Measurements from ENCODE around the gene POFUT2.

POFUT2 gene, protein sequence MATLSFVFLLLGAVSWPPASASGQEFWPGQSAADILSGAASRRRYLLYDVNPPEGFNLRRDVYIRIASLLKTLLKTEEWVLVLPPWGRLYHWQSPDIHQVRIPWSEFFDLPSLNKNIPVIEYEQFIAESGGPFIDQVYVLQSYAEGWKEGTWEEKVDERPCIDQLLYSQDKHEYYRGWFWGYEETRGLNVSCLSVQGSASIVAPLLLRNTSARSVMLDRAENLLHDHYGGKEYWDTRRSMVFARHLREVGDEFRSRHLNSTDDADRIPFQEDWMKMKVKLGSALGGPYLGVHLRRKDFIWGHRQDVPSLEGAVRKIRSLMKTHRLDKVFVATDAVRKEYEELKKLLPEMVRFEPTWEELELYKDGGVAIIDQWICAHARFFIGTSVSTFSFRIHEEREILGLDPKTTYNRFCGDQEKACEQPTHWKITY

DNA sequence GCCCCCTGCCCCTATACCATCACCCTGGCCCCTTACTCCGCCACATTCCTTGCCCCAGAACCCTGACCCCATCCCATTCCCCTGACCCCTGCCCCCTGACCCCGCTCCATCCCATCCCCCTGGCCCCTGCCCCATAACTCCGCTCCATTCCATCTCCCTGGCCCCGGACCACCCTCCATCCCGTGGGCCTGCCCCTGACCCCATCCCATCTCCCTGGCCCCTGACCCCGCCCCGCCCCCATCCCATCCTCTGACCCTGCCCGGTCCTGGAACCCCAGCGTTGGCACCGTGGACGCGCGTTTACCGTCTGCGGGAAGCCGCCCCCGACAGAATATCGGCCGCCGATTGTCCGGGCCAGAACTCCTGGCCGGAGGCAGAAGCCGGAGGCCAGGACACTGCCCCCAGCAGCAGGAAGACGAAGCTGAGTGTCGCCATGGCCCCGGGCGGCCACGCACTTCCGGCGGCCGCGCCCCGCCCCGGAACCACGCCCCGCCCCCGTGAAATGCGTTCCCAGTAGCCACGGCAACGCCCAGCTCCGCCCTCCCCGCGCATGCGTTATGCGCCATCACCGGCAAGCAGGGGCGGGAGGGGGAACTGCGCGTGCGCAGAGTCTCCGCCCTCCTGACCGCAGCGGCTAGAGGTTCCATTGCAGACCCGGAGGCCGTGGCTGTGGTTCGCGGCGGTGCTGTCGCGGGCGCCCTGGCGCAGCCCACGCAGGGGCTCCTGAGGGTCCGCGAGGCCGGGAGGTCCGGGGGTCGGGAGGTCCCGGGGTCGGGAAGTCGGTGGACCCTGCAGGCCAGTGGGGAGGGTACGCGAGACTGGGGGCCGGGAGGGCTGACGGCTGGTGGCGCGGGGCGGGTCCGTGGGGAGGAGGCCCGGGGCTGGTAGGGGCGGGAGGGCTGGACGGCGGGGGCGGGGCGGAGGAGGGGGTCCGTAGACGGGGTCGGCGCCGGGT, at the start of gene POFUT2:
POFUT2 (minus strand) TSS at position 458 of the 954 bp plus-strand sequence; CDS start at position 434, 24 bp downstream.
- in situ Hi-C loops (cut with HindIII; ENCODE audit: low sequenced_read_pairs), result no loop called here

DNA sequence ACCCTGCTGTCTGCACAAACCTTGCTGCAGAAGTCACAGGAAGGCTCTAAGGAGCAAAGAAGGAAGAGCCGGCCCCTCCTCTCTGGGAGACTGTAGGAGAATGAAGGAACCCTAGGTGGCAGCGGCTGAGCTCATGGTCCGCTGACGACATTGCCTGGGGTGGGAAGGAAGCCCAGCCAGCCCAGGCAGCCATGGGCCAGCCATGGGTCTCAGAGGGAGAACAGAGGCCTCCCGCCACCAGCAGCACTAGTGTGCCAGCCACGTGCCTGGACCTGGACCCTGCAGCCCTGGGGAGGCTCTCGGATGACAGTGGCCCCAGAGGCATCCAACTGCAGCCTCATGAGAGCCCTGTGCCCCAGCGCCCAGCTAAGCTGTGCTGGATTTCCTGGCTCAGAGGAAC, 49.2 kb upstream of the POFUT2 start:
- in situ Hi-C loops (cut with HindIII; ENCODE audit: low sequenced_read_pairs), result loop anchor here (25.0 kb wide), 4 partner anchors 125 to 225 kb away; no protein-coding TSS in a partner anchor

DNA sequence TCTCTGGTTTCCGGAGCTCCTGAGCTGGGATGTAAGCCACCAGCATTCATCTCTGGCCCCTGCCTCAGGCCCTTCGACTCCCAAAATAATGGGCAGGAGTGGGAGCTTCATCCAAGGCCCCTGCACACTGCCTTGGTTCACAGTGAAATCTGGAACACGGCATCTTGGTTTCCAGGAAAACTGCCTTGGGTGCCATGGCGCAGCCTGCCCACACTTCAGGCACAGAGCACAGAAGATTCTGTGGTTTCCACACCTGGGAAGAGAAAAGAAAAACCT, 48.8 kb upstream of the POFUT2 start:
- in situ Hi-C loops (cut with HindIII; ENCODE audit: low sequenced_read_pairs), result loop anchor here (25.0 kb wide), 4 partner anchors 124 to 226 kb away; no protein-coding TSS in a partner anchor

DNA sequence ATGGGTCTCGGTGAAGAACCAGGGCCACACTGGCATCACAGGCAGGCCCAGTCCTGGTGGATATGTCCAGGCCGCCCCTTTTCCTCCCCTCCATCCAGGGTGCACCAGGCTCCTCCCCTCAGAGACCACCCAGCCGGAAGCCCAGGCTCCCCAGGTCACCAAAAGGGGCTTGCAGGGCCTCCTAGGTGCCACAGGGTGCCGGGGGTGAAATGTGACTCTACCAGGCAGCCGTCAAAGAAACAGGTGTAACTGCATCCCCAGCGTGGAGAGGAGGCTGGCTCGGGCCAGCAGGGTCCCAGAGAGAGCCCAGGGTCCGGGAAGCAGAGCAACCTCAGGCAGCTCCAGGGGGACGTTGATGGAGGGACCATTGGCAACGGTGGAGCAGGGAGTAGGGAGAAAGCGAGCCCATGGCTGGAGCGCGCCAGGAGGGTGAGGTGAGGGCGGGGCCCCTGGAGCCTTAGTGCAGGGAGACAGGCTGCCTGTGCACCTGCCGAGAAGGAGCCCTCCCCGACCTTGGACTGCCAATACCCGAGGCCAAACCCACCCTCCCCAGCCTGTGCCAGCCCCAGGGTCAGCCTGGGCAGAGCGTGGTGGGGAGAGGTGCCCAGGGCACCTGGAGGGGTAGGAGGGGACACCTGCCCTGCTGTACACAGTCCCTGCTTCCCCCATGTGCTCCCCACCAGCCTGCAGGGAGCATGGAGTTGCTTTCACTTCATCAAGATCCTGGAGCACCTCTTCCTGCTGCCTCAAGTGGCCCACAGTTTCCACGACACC, 48.3 kb upstream of the POFUT2 start:
- in situ Hi-C loops (cut with HindIII; ENCODE audit: low sequenced_read_pairs), result loop anchor here (25.0 kb wide), 4 partner anchors 124 to 226 kb away; no protein-coding TSS in a partner anchor

DNA sequence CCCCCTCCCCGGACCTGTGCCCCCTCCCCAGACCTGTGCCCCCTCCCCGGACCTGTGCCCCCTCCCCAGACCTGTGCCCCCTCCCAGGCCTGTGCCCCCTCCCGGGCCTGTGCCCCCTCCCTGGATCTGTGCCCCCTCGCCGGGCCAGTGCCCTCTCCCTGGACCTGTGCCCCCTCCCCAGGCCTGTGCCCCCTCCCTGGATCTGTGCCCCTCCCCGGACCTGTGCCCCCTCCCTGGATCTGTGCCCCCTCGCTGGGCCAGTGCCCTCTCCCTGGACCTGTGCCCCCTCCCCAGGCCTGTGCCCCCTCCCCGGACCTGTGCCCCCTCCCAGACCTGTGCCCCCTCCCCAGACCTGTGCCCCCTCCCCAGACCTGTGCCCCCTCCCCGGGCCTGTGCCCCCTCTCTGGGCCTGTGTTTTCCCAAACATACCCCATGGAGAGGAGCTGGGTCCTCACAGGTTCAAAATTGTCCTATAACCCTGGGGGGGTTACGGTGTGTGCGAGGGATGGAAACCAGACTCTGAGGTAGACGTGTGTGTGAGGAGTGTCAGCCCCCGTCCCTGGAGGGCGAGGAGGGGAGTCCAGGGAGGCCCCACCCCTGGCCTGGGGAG, 47.6 kb upstream of the POFUT2 start:
- in situ Hi-C loops (cut with HindIII; ENCODE audit: low sequenced_read_pairs), result loop anchor here (25.0 kb wide), 4 partner anchors 123 to 227 kb away; no protein-coding TSS in a partner anchor

DNA sequence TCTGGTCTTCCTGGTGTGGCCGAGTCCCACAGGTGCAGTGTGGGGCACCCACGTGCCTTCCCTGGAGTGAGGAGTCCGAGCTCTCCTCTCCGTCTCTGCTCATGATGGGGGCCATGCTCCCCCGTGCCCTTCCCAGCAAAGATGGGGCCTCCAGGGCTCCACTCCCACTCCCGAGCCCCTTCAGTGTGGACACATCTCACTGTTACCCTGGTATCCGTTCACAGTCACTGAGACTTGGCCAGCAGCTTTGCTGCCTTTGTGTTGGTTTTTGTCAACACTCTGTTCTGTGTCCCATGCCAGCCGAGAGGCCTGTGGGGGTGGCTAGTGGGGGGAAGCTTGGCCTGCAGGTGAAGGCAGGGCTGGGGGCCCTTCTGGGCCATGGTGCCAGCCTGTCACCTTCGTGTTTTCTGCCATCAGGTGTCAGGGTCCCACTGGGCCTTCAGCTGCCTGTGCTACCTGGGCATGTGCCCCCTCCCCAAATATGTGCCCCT, 46.9 kb upstream of the POFUT2 start:
- in situ Hi-C loops (cut with HindIII; ENCODE audit: low sequenced_read_pairs), result loop anchor here (25.0 kb wide), 4 partner anchors 122 to 228 kb away; no protein-coding TSS in a partner anchor

DNA sequence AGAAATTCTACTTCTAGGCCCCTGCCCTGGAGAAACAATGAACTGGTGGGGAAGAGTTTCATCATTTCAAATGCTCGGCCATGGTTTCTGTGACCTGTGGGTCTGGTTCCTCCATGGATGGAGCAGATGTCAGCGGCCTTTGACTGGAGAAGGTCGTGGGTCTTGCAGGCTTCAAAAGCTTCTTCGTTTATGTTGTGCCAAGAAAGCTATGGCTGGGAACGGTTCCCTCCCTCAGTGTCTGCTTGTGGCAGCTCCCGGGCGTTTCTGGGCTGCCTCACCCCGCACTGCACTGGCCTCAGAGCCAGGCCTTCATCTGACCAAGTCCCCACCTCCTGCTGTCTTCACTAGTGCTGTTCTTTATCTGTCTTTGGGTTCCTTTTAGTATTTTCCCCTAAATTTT, 46.4 kb upstream of the POFUT2 start:
- in situ Hi-C loops (cut with HindIII; ENCODE audit: low sequenced_read_pairs), result loop anchor here (25.0 kb wide), 4 partner anchors 122 to 228 kb away; no protein-coding TSS in a partner anchor

DNA sequence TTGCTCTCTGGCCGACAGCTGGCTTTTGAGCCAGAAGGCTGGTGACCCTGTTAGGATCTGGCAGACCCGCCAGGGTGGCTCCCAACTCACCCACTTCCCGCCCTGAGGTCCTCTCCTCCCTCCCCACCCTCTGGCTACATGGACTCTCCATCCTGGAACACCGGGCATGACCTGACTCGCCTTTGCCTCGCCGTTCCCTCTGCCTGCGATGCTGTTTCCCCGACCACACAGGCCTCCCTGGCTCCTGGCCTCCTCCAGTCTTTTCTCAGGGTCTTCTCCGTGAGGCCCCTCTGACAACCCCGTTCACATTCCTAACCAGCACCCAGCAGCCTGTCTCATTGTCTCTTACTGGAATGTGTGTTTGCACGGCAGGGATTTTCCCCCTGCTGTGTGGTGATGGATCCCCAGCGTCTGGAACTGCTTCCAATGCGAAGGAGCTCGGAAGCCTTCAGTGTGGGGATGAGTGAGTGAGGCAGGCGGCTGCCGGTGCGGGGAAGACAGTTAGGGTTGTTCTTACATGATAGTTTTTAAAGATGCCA, 46.0 kb upstream of the POFUT2 start:
- in situ Hi-C loops (cut with HindIII; ENCODE audit: low sequenced_read_pairs), result loop anchor here (25.0 kb wide), 4 partner anchors 121 to 229 kb away; no protein-coding TSS in a partner anchor

DNA sequence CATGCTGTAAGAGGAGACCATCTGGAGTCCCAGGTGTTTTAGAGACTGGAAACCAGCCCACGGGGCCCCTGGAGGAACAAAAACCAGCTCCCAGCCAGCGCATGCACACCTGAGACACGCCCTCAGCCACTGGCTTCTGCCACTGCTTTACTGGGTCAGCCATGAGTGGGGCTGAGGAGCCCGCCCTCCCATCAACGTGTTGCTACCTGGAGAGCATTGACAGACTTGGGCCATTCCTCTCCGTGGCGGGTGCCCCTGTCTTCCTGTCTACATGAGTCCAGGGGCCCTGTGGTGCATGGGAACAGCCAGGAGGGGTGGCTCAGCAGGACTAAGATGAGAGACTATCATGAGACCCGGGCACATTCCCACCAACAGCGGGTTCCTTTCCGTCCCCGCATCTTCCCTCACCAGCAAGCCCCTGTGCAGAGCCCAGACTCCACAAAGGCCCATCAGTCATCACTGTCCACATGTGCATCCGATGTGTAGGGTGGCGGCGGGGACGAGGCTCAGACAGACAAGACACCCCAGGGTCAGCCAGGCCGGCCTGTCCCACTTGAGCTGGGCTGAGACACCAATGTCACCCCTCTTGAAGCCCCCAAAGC, 45.4 kb upstream of the POFUT2 start:
- in situ Hi-C loops (cut with HindIII; ENCODE audit: low sequenced_read_pairs), result loop anchor here (25.0 kb wide), 4 partner anchors 121 to 229 kb away; no protein-coding TSS in a partner anchor

DNA sequence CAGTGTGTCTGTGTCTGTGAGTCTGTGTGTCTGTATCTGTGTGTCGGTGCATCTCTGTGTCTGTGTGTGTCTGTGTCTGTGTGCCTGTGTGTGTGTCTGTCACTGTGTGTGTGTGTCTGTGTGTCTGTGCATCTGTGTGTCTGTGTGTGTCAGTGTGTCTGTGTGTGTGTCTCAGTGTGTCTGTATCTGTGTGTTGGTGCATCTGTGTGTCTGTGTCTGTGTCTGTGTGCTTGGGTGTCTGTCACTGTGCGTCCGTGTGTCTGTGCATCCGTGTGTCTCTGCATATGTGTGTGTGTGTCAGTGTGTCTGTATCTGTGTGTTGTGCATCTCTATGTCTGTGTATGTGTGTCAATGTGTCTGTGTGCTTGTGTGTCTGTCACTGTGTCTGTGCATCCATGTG, 44.7 kb upstream of the POFUT2 start:
- in situ Hi-C loops (cut with HindIII; ENCODE audit: low sequenced_read_pairs), result loop anchor here (25.0 kb wide), 4 partner anchors 120 to 230 kb away; no protein-coding TSS in a partner anchor

DNA sequence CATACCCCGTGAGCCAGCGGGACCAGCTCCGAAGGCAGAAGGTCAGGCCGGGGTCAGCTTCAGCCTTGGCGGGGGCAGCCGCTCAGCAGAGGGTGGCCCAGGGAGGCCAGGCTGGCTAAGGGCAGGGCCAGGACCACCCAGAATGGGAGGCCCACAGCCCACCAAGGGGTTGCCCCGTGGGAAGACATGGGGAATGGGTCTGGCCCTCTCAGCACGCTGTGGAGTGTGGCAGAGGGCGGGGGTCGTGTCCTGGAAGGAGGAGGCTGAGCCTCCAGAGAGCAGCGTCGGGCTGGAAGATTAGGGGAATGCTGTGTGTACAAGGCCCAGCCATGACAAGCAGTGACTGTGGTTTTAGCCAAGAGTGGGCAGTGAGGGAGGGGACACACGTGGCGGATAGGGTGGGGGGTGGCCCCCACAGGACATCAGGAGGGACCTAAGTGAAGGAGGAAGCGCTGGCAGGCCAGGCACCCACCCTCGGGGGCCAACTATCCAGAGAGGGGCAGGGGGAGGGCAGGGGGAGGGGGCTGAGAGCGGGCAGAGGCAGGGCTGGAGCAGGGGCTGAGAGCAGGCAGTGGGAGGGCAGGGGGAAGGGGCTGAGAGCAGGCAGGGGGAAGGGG, 43.9 kb upstream of the POFUT2 start:
- in situ Hi-C loops (cut with HindIII; ENCODE audit: low sequenced_read_pairs), result loop anchor here (25.0 kb wide), 4 partner anchors 119 to 231 kb away; no protein-coding TSS in a partner anchor

DNA sequence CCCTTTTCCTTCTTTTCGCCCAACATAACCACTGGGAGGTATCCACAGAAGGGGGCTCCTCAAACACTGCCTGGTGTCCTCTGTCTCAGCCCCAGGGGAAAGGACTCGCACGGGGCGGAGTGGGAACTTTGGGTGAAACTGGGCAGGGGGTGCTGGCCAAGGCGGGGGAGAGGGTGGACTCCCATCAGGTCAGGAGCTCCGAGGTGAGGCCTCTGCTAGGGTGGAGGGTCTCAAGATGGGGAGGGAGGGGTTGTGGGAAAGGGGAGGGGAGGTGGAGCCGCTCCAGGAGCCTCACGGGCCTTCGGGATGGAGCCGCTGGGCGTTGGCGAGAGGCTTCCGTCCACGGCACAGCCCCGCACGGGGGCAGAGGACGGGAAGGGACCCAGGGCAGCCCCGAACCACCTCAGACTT, 43.2 kb upstream of the POFUT2 start:
- in situ Hi-C loops (cut with HindIII; ENCODE audit: low sequenced_read_pairs), result loop anchor here (25.0 kb wide), 4 partner anchors 119 to 231 kb away; no protein-coding TSS in a partner anchor

DNA sequence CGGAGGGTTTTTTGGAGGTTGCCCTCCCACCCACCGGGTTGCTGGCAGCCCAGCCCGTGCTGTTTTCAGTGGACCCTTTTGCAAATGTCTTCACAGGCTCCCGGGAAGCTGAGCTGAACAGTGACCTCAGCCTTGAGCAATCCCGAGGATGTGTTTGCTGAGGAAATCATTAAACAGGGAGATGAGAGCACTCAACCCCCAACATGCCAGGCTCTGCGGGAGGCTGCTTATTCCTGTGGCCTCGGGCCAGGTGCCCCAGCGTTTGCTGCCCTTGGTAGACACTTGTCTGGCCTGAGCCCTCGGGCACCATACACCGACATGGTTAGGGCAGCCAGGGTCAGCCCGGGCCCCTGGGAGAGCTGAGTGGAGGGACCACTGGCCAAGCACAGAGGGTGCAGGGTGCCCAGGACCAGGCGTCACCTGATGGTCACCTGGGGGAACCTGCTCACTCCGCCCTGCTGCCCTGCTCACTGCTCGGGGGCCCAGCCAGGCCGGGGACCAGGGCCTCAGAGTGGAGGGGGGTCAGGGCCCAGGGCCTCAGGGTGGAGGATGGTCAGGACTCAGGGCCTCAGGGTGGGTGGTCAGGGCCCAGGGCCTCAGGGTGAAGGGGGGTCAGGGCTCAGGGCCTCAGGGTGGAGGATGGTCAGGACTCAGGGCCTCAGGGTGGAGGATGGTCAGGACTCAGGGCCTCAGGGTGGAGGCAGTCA, 42.5 kb upstream of the POFUT2 start:
- in situ Hi-C loops (cut with HindIII; ENCODE audit: low sequenced_read_pairs), result loop anchor here (25.0 kb wide), 4 partner anchors 118 to 232 kb away; no protein-coding TSS in a partner anchor

DNA sequence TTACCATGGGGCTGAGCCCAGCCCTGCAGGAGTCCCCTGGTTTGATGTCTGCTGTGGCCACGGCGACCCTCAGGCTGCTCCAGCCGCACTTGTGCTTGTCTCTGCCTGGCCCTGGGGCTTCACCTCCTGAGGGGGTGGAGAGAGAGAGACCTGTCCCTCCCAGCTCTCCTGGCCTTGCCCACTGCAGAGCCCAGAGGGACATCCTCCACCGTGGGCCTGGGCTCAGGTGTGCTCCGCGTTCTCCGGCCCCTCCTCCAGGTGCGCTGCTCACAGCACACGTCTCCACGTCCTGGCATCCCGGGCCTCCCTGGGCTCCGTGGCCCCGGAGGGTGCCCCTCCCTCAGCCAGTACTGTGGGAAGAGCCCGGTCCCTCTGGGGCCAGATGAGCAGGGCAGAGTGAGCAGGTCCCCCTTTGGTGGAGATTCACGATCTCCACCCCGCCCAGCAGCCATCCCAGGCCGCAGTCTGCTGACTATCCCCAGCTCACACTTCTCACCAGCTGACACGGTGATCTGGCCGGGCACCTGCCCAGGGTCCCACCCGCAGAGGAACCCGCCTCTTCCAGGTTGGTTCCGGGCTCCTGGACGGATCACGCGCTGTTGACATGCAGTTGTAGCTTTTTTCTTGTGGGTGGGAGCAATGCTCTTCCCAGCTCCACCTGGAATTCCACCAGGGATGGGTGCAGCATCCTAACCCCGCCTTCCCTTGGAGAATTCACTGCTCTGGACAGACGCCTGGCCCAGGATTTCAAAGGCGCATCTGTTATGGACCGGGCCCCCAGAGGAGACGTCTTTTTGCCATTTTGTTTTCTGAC, 41.8 kb upstream of the POFUT2 start:
- in situ Hi-C loops (cut with HindIII; ENCODE audit: low sequenced_read_pairs), result loop anchor here (25.0 kb wide), 4 partner anchors 117 to 233 kb away; no protein-coding TSS in a partner anchor

DNA sequence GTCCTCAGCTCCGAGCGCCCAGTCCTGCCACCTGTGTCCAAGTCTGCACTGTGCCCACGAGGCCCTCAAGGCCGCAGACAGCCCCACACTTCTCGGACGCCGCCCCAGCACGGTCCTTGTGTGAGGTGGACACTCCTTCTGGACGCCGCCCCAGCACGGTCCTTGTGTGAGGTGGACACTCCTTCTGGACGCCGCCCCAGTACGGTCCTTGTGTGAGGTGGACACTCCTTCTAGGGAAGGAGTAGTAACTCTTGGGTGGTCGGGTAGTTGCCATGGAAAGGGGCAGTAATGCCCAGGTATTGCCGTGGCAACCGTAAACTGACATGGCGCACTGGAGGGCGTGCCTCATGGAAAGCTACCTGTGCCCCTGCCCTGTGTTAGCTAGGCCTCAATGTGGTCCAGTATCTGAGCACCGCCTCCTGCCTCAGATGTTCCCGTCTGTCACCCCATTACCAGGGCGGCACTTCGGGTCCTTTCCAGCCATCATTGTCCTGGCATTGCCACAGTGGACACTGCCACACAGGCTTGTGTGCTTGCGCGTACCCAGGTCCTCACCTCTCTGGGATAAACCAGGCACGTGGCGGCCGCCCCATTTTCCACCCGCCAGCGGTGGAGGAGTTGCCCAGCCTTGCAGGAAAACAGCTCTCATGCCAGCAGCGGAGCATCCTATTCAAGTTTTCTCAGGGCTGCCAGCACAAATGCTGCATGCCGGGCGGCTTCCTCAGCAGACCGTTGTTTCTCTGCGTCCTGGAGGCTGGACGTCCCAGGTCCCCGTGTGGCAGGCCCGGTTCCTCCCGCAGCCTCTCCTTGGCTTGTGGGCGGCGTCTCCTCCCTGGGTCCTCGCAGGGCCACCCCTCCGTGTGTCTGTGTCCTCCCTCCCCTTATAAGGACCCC, 40.8 kb upstream of the POFUT2 start:
- in situ Hi-C loops (cut with HindIII; ENCODE audit: low sequenced_read_pairs), result loop anchor here (25.0 kb wide), 4 partner anchors 116 to 234 kb away; no protein-coding TSS in a partner anchor
